Endothelial cell of umbilical vein (primary cell): ENCODE results near the gene VPS11. TPM values are rescaled to one million over a fixed set of nuclear protein-coding genes. Genes with fewer than 3 reads are reported as not detected.

Source experiments
- BruUV-seq: library from RNA; stranded (reverse); fragments of 400-500 nt; replicated peaks from 2 replicates; lab custom pipeline; 2021; lab: Mats Ljungman, UMichigan
- CTCF ChIA-PET: fragments of 300-600, 350-600 bp; sonication (Branson Sonifier 250); formaldehyde crosslinking; loops from one replicate; lab custom pipeline; 2021; ENCODE audit warnings: antibody characterized with exemption, inconsistent platforms; lab: Charles Lee
- POLR2A ChIA-PET: fragments of 300-600, 350-600 bp; sonication (Branson Sonifier 250); formaldehyde crosslinking; loops from one replicate; lab custom pipeline; 2021; ENCODE audit warnings: antibody characterized with exemption, inconsistent platforms; lab: Charles Lee
- DNase-seq: peaks from one replicate; pipeline ENCODE4 v3.0.0-alpha.2; 2011; ENCODE audit warnings: low read depth, low spot score
- FAIRE-seq: peaks from 2 replicates; lab custom pipeline; 2011; peaks lifted over from hg19 to GRCh38; lab: Jason Lieb, UNC
- H2AFZ ChIP-seq: 2 replicates; pipeline ENCODE4 v1.6.0; 2012; ENCODE audit warnings: low read depth, low read length, control low read depth, inconsistent platforms
- H3K27ac ChIP-seq: 2 replicates; pipeline ENCODE4 v1.5.1; 2011; ENCODE audit warnings: low read depth, mild to moderate bottlenecking, control low read depth, low read length, moderate library complexity; ENCODE audit not compliant: insufficient read depth
- H3K27me3 ChIP-seq, 2 experiments: 2 replicates each; pipeline versions ENCODE4 v1.6.0 to v1.6.1; 2011; ENCODE audit warnings: low read length in 2 of 2, mixed read lengths in 1 of 2; ENCODE audit not compliant: control insufficient read depth in 2 of 2, insufficient read depth in 2 of 2
- H3K36me3 ChIP-seq, 2 experiments: 2 replicates in 1 of 2; 3 replicates in 1 of 2; pipeline ENCODE4 v1.5.1; 2011; ENCODE audit warnings: low read length in 2 of 2, mild to moderate bottlenecking in 1 of 2, moderate library complexity in 1 of 2; ENCODE audit not compliant: control insufficient read depth in 2 of 2, insufficient read depth in 2 of 2; ENCODE audit errors: extremely low read depth in 1 of 2
- H3K4me1 ChIP-seq: 3 replicates; pipeline ENCODE4 v1.5.1; 2011; ENCODE audit warnings: mild to moderate bottlenecking, low read length; ENCODE audit not compliant: control insufficient read depth, insufficient read depth; ENCODE audit errors: extremely low read depth
- H3K4me2 ChIP-seq: 2 replicates; pipeline ENCODE4 v1.6.1; 2011; ENCODE audit warnings: low read length, control low read depth, mixed read lengths; ENCODE audit not compliant: insufficient read depth
- H3K4me3 ChIP-seq, 3 experiments: fragments of 200-600 bp in 1 of 3; sonication (generic), shearing (Covaris generic) in 1 of 3; replicated peaks in 1 of 3; 2 replicates each; pipeline ENCODE4 v1.5.1; 2011 to 2016; ENCODE audit warnings: control low read depth in 3 of 3, low read length in 3 of 3, mild to moderate bottlenecking in 2 of 3, inconsistent platforms in 1 of 3, low read depth in 1 of 3, moderate library complexity in 1 of 3; ENCODE audit not compliant: insufficient read depth in 1 of 3
- H3K79me2 ChIP-seq: 2 replicates; pipeline ENCODE4 v1.6.0; 2012; ENCODE audit warnings: low read length, inconsistent platforms; ENCODE audit not compliant: control insufficient read depth, insufficient read depth
- H3K9ac ChIP-seq: replicated peaks from 2 replicates; pipeline ENCODE3; 2011; ENCODE audit warnings: low read length, control low read depth; ENCODE audit not compliant: insufficient read depth; ENCODE audit errors: extremely low read depth
- H3K9me1 ChIP-seq: replicated peaks from 3 replicates; pipeline ENCODE4 v1.6.0; 2011; ENCODE audit warnings: mild to moderate bottlenecking, low read length; ENCODE audit not compliant: control insufficient read depth, insufficient read depth; ENCODE audit errors: extremely low read depth
- H3K9me3 ChIP-seq: replicated peaks from 2 replicates; pipeline ENCODE4 v1.5.1; 2012; ENCODE audit warnings: low read length, inconsistent platforms; ENCODE audit not compliant: control insufficient read depth, insufficient read depth
- H4K20me1 ChIP-seq: replicated peaks from 2 replicates; pipeline ENCODE3; 2011; ENCODE audit warnings: mild to moderate bottlenecking, low read length; ENCODE audit not compliant: control insufficient read depth, insufficient read depth; ENCODE audit errors: extremely low read depth
- EZH2 ChIP-seq: IDR thresholded peaks from 2 replicates; pipeline ENCODE4 v1.6.1; 2012; ENCODE audit warnings: borderline replicate concordance, low read depth, mild to moderate bottlenecking, moderate library complexity, low read length, inconsistent platforms; ENCODE audit not compliant: severe bottlenecking
- FOS ChIP-seq: IDR thresholded peaks from 2 replicates; pipeline ENCODE4 v1.6.1; 2011; ENCODE audit warnings: mild to moderate bottlenecking, low read length, moderate library complexity, borderline replicate concordance; ENCODE audit not compliant: insufficient read depth
- GATA2 ChIP-seq: IDR thresholded peaks from 2 replicates; pipeline ENCODE4 v1.7.0; 2011; ENCODE audit warnings: low read depth, mild to moderate bottlenecking, moderate library complexity, mixed read lengths, low read length; ENCODE audit not compliant: insufficient read length, insufficient read depth
- MYC ChIP-seq: IDR thresholded peaks from one replicate; pipeline ENCODE4 v1.6.1; 2011; ENCODE audit warnings: mild to moderate bottlenecking, low read depth, low read length
- POLR2AphosphoS5 ChIP-seq: IDR thresholded peaks from 2 replicates; pipeline ENCODE4 v1.6.1; 2012; ENCODE audit warnings: low read depth, mild to moderate bottlenecking, control low read depth, low read length, moderate library complexity; ENCODE audit not compliant: insufficient read depth
- dilution Hi-C: fragments of 300-500 bp; cut with MboI; formaldehyde crosslinking; loops from one replicate; pipeline ENCODE4 v1.15.0; 2019; ENCODE audit warnings: low sequenced_read_pairs; ENCODE audit not compliant: extremely low pct_ligation_motif_present
- intact Hi-C: fragments of 100-400 bp; cut with micrococcal nuclease; formaldehyde crosslinking; loops from one replicate; pipeline ENCODE4 v1.10.0; 2022
- polyA plus RNA-seq, 4 experiments: library from polyadenylated mRNA; depleted of rRNA in 3 of 4; stranded (reverse) in 3 of 4; unstranded in 1 of 4; fragments of >200 nt; gene quantifications; 2 replicates each; pipeline versions ENCODE4 v1.2.1 to v1.2.3, GENCODE V29; 2011 to 2012; ENCODE audit warnings: missing spikeins in 1 of 4
- total RNA-seq: library from RNA; stranded (reverse); gene quantifications from 2 replicates; pipeline ENCODE4 v1.2.3, GENCODE V29; 2021
- TF ChIP-seq, protein P1 (sequence below): IDR thresholded peaks from 2 replicates; pipeline ENCODE4 v1.6.1; 2011; ENCODE audit not compliant: insufficient read depth, insufficient read length
- TF ChIP-seq, protein P2 (sequence below), 2 donors: IDR thresholded peaks; 1 replicate in 1 of 2; 2 replicates in 1 of 2; pipeline ENCODE4 v1.5.1; 2011; ENCODE audit warnings: low read length in 2 of 2, mild to moderate bottlenecking in 2 of 2, moderate library complexity in 2 of 2, control low read depth in 1 of 2, inconsistent platforms in 1 of 2, low read depth in 1 of 2; ENCODE audit not compliant: insufficient read depth in 1 of 2; ENCODE audit errors: extremely low read depth in 1 of 2

Gene VPS11
- total and polyA plus RNA-seq, 2 donors (not counting 3 experiments of a cell fraction or from before 2014, with no cell fraction given): 26.4 to 31.0 TPM

DNA sequence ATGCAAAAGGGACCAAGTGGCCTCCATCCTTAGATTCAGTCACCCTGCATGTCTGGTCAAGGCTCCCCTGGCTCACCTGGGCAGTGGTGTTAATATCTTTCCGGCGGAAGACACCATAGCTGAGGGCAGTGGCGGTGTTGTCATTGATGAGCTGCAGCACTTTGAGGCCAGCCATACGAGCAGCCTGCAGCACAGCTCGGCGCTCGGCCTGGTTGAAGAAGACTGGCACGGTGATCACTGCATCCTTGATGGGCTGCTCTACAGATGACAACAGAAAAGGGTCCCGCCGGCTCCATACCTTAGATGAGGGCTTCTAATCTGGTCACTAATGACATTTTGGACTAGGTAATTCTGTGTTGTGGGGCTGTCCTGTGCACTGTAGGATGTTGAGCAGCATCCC lies 13.2 kb upstream of the VPS11 start:
- Histone ChIP-seq H2AFZ (no peak overlapping the region), H3K27ac (no peak overlapping the region), H3K9ac (no peak overlapping the region), H4K20me1 (no peaks in the 10 kb centered on the region), H3K36me3 (peaks cover 21 to 47% of the 10 kb centered on the region in 2 experiments), H3K79me2 (peaks cover 19% of the 10 kb centered on the region), H3K4me3 (no peak overlapping the region), H3K4me2 (no peak overlapping the region), H3K9me1 (no peaks in the 10 kb centered on the region), H3K27me3 (no peaks in the 10 kb centered on the region), H3K9me3 (no peaks in the 10 kb centered on the region), H3K4me1 (peaks cover 11% of the 10 kb centered on the region)
- no peak for FAIRE-seq
- ChIA-PET POLR2A (no interaction called here), CTCF (interaction anchor here (1.0 kb wide), 1 partner anchor 253 kb away, joined by 3 read pairs; no protein-coding TSS in a partner anchor)
- no peak for DNase-seq
- dilution Hi-C loops: no loop called here
- intact Hi-C loops: no loop called here
- TF ChIP-seq GATA2: no peak
- TF ChIP-seq, protein P1, sequence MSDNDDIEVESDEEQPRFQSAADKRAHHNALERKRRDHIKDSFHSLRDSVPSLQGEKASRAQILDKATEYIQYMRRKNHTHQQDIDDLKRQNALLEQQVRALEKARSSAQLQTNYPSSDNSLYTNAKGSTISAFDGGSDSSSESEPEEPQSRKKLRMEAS: no peak
- no peak for TF ChIP-seq FOS
- TF ChIP-seq MYC: no peak
- no peak for TF ChIP-seq EZH2
- TF ChIP-seq POLR2AphosphoS5: no peak
- no TSS peak for BruUV-seq

DNA sequence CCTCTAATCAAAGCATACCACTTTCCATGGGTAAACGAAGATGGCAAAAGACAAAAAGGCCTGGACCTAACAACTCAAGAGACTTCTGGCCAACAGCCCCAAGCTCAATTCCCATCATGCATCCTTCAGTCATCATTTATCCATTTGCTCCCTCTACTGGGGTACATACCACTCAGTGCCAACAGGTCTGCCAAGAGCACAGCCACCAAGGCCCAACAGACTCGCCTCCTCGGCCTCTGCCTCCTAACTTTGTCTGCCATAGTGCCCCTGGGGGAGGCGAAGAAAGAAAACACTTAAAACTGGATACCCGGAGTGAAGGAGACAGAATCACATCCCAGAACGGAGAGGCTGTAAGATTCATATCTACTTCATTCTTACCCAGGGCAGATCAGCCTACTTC lies 11.7 kb upstream of the VPS11 start:
- intact Hi-C loops: loop anchor here (2.0 to 5.0 kb wide), 3 partner anchors 59 to 141 kb away; partner anchors contain the start of genes BCL9L and CENATAC
- peaks cover 19% of the 10 kb centered on the region for H3K79me2 ChIP-seq
- peak overlapping the region; percentile 85 for H3K9ac ChIP-seq
- no TSS peak for BruUV-seq
- dilution Hi-C loops: no loop called here
- no peak overlapping the region for H2AFZ ChIP-seq
- ChIA-PET POLR2A (interaction anchor here (1.5 to 1.9 kb wide), 2 partner anchors 11 to 39 kb away, joined by 5 to 7 read pairs; partner anchors contain the start of gene VPS11), CTCF (interaction anchor here (0.6 to 3.5 kb wide), 7 partner anchors 8 to 46 kb away, joined by 3 to 29 read pairs (median 3); partner anchors contain the start of gene VPS11)
- peak overlapping the region; percentile 23 to 72 (median 58) for H3K4me3 ChIP-seq
- no peak for TF ChIP-seq EZH2
- TF ChIP-seq, protein P2, sequence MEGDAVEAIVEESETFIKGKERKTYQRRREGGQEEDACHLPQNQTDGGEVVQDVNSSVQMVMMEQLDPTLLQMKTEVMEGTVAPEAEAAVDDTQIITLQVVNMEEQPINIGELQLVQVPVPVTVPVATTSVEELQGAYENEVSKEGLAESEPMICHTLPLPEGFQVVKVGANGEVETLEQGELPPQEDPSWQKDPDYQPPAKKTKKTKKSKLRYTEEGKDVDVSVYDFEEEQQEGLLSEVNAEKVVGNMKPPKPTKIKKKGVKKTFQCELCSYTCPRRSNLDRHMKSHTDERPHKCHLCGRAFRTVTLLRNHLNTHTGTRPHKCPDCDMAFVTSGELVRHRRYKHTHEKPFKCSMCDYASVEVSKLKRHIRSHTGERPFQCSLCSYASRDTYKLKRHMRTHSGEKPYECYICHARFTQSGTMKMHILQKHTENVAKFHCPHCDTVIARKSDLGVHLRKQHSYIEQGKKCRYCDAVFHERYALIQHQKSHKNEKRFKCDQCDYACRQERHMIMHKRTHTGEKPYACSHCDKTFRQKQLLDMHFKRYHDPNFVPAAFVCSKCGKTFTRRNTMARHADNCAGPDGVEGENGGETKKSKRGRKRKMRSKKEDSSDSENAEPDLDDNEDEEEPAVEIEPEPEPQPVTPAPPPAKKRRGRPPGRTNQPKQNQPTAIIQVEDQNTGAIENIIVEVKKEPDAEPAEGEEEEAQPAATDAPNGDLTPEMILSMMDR (IDR thresholded peaks at IDR 0.05; ENCODE audit: extremely low read depth in 1 of 2, insufficient read depth in 1 of 2, low read depth in 1 of 2, low read length in 2 of 2): peak; percentile 14 to 18
- FAIRE-seq: no peak
- peaks cover 11% of the 10 kb centered on the region for H3K4me1 ChIP-seq
- peak overlapping the region; percentile 35 for H3K4me2 ChIP-seq
- H3K9me3 ChIP-seq: no peaks in the 10 kb centered on the region
- DNase-seq: peak; percentile 49
- H3K9me1 ChIP-seq: no peaks in the 10 kb centered on the region
- H3K27ac ChIP-seq: no peak overlapping the region
- H4K20me1 ChIP-seq: no peaks in the 10 kb centered on the region
- no peaks in the 10 kb centered on the region for H3K27me3 ChIP-seq
- H3K36me3 ChIP-seq: peaks cover 19 to 42% of the 10 kb centered on the region in 2 experiments
